NOMO-1 treated with dmso at 0.1 percent for 144 hours (cell line): ENCODE measurements around the gene IFT20.
A peak's percentile ranks its signal among the peaks of the same experiment; 100 is the strongest.

ENCODE experiments used
- DNase-seq: peaks from one replicate; lab custom pipeline; 2025; ENCODE audit not compliant: unreplicated experiment; lab: John Stamatoyannopoulos, UW

The IFT20 gene

DNA sequence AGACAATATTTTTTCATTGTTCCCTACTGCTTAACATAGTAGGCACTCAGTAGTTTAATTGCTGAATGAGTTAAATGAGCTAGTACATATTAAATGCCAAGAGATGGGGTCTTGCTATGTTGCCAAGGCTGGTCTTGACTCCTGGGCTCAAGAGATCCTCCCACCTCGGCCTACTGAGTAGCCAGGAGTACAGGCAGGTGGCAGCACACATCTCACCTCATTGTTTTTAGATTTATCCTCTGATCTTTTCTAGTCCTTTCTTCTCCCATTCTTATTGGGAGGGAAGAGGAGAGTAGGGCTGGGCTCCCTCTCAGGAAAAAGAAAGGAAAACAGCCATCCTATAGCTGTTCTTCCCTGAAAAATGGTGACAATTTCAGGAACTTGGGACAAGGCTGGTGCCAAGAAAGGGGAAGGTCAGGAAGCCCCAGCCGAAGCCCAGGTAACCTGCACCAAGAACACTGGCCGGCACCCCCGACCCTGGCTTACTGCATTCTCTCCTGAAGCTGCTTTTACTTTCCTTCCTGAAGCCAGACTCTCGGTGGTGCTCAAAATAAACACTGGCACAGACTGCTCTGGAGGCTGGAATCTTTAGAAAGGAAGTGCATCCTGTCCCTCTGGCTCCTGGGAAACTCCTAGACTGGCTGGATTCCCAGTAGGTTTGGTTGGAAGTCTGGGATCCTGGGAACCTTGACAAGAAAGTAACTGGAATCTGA, 2.9 kb upstream of the IFT20 start:
- DNase-seq = no peak

DNA sequence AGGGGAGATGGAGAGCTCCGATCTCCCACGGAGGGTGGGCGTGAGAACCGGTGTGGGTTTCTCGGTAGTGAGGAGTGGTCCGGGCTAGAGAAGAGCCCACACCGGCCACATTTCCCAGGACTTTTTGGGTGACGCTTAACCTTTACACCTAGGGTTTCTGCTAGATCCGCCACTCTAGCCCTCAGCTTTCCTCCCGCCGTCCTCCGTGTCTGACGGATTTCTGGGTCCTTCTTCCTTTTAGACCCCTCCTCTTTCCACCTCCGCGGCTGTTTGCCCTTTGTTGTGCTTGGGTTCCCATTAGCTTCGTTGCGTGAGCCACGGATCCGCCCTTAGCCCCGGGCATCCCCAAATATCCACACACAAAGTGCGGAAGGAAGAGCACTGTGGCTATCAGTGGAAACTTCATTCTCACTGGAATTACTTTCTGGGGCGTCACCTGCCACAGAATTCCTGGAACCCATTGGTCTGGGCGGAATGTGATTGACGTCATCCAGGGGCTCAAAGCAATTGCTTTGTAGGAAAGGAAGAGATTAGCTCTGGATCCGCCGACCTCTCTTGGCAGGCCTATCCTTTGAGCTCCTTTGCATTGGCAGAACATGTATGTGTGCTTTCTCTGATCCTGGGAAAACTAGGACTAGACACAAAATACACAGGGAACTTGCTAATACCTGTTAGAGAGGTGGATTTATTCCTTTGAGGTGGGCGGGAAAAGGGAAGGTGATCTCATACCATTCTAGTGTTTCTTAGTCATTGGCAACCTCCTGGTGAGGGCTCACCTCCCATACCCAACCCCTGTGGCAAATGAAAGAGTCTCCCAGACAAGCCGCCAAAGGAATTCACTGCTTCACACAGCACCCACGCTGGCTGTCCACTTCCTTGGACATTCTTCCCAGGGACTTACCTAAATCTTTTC, 943 bp upstream of the IFT20 start:
- no peak for DNase-seq

DNA sequence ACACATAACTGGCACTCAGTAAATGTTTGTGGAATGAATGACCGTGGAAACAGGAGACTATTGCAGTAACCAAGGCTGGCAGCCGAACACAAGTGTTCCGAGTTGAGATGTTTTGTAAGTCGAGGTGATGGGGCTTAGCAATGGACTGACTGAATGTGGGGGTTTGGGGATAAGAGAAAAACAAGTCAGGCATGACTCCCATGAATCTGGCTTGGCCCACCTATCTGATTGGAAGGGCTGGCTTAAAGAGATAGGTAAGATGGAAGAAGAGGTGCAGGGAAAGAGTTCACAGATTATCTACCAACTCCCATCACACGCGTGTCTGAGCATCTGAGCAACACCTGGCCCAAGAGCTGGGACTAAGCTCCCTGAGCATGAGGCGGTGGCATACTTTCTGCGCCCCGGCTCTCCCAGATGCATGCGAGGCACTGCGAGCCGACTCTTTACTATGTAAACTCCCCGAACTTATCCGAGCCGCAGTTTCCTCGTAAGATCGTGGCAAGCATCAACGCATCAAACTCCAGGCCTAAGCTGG, 539 bp downstream of the IFT20 start:
- DNase-seq = no peak

DNA sequence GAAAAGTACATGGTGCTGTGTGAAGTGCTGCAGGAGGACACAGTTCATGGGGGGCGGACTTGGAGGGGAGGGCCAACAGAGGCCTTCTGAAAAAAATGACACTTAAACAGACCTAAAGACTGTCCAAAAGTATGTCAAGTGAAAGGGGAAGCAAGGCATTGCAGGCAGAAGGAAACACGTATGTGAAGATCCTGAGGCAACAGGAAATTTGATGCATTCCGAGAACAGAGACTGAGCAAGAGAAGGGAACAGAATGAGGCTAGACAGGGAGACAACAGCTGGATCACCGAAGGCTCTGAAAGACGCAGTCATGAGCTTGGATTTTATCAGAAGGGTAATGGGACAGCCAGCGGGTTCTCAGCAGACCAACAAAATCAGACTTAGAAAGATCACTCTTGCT, 1.1 kb downstream of the IFT20 start:
- peak; percentile 10 for DNase-seq

DNA sequence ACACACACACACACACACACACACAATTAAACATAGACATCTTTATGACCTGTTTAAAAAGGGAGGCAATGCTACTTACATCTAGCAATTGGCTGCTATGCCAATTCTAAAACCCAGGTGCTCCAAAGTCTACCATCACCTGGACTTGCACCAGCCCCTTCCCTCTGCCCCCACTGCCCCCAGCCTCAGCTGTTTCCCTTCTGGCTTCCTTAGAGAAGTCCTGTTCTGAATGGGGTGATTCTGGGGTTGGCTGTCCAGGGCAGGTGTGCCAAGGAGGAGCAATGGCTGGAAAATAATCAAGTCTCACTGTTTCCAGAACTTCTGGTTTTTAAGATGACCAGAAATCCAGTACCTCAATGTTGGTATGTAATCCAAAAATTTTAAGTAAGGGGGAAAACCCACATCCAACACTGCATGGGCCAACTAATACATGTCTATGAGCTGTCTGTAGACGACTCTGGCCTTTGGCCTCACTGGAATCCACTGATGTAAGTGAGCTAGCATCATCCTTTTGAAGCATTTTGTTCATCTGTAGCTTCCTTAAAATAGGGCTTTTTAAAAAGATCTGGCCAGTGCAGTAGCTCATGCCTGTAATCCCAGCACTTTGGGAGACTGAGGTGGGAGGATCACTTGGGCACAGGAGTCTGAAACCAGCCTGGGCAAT, 2.1 kb downstream of the IFT20 start:
- no peak for DNase-seq

DNA sequence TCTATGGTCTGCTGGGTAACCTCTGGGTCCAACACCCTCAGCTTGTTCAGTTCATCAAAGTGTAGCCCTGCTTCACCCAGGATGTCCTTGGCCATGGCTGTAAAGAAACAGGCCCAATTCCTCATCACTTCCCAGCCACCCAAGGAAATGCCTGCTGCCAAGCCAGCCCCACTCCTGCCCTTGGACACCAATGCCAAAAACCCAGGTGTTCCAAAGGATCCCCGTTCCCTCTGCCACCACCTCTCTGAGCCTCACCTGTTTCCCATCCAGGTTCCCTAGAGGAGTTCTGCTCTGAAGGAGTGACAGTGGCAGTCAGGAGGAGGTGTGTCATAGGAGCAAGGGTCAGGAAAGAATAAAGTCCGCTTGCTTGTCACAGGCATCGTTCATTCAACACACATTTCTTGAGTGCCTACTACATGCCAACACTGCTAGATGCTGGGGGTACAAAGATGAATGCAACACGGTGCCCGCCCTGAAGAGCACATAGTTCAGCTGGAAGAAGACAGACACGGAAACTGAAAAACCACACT, 3.3 kb downstream of the IFT20 start:
- no peak for DNase-seq

DNA sequence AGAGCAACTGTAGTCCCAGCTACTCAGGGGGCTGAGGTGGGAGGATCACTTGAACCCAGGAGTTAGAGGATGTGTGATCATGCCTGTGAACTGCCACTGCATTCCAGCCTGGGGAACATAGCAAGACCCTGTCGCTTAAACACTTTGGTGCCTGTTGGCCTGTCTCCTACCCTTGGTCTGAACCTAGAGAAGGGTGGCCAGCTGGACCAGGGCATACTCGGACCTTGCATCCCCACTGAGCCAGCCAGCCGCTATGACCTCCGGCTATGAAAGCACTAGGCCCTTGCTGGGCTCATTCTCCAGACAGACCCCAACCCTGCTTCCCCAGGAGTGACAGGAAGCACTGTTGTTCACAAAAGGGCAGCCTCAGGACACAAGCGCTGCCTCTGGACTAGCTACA, 4.6 kb downstream of the IFT20 start:
- no peak for DNase-seq

DNA sequence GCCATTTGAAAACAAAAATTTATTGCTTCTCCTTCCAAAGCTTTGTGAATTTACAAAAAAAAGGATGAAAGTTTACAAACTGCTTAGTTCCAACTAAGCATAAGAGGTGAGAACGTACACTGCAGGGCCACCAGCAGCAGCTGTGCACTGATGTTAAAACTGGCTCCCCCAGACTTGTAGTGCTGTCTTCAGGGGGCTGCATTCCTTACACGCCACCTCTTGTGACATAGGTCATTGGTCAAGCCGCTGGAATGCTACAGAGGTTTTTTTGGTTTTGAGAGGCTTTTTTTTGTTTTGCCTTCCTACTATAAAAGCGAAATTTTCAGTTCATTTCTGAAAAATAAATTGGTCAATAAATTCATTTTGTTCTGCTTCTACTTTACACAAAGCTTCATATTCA, 6.9 kb downstream of the IFT20 start:
- DNase-seq = no peak

DNA sequence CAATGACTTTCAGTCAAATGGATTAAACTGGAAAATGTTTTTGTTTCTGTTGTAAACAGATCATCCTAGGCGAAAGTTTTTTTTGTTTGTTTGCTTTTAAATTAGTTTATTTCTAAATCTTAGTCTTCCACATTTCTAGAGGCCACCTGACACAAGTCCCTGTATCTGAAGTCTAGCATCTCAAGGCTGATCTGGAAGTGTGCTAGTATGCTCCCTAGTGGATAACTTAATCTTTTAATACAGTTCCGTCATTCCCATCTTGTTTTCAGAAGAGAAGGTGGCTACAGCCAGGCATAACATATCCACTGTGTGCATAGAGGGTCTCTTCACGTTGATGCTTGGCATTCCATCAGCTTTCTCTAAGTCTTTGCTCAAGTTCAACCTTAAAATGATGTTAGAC, 7.6 kb downstream of the IFT20 start:
- DNase-seq = no peak

DNA sequence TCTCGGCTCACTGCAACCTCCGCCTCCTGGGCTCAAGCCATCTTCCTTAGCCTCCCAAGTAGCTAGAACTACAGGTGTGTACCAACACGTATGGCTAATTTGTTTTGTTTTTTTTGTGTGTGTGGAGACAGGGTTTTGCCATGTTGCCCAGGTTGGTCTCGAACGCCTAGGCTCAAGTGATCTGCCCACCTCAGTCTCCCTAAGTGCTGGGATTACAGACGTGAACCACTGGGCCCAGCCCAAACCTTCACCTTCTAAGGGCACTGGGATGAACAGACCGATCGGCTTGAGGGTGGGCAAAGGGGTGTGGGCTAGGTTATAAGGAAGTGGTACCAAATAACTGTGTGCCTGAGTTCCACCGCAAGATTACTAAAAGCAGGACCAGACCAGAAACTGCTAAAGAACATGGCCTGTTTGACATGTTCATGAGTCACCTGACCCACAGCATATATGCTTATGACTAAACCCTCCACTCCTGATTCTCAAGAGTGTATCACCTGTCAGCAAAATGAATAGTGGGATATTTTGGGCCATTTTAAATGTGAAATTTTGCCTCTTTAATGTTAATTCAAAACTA, 8.2 kb downstream of the IFT20 start:
- DNase-seq = no peak

DNA sequence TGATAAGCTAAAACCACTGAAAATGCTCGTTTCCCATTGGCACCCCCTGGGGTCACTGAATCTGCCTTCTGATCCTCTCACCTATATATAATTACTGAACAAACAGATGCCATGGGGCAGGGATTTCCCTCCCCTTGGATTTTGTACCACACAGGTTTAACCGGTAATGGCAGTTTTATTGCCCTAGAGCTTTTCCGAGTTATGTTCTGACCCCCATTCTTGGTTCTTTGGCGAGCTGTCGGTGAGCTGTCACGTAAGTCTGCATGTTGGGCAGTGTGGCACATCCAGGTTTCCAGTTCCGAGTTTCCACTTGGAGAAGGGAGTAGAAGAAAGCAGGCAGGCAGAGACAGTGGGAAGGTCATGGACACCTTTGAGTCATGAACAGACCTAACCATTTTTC, 9.2 kb downstream of the IFT20 start:
- DNase-seq = no peak

DNA sequence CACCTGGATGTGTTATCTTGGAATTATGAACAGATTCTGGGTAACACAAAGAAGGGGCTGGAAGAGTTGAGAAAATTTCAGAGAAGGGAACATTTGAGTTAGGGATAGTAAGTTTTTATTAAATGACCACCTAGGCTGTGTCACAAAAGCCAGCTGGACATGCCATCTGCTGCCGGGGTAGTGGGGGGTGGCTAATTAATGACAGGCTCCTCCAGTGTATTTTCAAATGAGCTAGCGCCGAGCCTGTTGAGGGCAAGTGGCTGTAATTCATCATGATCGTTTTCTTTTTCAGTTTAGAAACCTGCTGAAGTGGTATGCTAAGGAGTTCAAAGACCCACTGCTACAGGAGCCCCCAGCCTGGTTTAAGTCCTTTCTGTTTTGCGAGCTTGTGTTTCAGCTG, 10.1 kb downstream of the IFT20 start:
- DNase-seq = no peak

DNA sequence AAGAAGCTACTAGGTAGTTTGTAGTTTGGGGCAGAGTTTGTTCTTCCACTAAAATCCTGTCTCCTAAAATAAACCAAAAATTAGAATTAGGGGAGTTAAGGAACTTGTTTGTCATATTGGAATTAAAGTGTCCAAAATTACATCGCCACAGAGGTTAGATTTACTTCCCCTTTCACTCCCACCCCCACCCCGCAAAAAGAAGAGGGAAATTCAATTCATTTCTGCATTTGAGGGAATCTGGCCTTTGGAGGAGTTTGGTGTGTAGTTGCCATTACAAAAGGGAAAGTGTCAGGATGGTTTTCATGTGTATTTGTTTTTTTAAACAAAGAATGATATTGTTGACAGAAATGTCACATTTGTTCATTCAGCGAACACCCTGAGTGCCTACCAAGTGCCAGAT, 10.5 kb downstream of the IFT20 start:
- no peak for DNase-seq

DNA sequence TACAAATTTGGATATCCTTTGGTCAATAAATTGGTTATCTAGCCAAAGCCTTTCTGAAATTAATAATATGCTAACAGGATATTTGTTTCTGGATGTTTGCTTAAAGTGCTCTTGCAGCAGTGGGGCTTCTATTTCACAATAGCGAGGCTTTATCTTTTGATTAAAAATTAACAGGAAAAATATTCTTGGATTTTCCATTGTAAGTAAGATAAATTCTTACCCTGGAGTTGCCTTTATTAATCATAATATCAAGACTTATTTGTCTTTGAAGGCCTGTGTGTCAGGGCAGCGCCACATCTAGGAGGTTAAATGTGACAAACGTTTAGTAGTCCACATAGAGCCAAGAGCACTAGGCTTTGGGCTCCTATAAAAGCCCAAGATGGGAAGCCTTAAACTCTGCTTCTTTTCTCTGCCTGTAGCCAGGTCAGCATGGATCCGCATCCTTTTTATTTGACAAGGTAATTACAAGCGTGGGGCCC, 11.0 kb downstream of the IFT20 start:
- DNase-seq = no peak

DNA sequence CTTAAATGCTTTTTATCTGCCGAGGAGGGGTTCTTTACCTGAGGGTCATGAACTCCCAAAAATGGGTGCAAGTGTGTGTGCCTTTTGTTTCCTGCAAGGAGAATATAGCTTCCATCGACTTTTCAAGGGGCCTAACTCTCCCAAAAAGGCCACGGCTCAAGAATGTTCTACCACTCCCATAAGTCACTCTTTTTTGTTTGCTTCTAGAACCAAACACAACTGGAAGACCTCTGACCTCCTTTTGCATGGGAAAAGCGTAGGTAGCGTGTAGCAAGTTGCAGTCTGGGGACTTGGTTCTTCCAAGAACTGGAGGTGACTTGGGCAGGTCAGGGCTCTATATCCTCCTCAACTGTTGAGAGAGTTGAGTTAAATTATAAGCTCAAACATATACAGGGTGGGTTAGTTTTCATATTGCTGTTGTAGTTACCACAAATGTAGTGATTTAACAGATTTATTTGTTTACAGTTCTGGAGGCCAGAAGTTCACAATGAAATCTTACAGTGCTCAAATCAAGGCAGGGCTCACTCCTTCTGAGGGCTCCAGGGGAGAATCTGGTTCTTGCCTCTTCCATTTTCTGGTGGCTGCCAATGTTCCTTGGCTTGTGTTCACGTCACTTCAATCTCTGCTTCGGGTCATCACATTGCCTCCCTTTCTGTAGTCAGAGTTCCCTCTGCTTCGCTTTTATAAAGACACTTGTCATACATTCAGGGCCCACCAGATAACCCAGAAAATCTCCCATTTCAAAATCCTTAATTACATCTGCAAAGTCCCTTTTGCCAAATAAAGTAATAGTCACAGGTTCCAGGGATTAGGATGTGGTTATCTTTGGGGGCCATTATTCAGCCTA, 14.8 kb downstream of the IFT20 start:
- DNase-seq = no peak

DNA sequence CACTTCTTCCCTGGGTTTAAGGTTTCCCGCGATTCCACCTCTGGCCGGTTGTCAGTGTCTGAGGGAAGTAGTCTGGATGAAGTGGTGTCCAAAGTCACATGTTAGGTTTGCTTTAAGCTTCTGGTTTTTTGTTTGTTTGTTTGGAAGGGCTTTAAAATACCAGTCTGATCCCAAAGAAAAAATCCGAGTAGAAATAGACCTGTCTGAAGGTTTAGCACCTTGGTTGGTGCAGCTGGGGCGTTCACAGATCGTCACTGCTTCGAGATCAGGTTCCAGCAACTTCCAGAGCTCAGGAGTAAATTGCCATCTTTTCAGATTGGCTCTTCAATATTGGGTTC, 15.7 kb downstream of the IFT20 start:
- no peak for DNase-seq

DNA sequence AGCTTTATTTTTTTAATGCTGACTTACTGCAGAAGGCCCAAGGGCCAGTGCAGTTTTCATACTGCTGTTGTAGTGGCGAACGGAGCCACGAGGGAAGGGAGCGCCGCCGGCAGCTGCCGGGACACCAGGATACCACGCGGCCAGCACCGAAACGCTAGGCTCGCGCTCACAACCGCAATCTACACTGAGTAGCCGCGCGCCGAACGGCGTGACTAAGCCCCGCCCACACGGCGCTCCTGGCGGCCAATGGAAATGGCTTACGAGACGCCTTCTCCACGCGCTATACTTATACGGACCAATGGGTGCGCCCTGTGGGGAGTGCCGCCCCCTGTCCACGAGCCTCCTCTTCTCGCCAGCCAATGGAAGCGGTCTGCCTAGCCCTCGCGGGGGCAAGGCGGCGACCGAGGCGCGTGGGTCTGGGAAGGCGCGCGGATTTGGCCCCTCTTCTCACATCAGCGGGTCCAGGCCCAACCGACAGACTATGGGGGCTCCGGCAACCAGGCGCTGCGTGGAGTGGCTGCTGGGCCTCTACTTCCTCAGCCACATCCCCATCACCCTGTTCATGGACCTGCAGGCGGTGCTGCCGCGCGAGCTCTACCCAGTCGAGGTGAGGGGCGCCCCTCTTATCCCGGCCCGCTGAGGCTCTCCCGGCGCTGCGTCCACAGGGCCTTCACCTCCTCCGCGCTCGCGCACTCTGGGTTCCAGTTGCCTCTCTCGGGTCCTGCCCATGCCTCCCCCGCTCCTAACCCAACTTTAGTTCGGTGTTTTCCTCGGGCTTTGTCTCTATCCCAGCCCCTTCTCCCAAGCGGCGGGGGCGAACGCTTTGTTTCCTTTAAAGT, 16.3 kb downstream of the IFT20 start, which contains the start of gene TMEM97:
TMEM97 (plus strand) TSS at position 442 of the 839 bp plus-strand sequence; CDS start at position 482, 40 bp downstream.
- peak; percentile 97 for DNase-seq

DNA sequence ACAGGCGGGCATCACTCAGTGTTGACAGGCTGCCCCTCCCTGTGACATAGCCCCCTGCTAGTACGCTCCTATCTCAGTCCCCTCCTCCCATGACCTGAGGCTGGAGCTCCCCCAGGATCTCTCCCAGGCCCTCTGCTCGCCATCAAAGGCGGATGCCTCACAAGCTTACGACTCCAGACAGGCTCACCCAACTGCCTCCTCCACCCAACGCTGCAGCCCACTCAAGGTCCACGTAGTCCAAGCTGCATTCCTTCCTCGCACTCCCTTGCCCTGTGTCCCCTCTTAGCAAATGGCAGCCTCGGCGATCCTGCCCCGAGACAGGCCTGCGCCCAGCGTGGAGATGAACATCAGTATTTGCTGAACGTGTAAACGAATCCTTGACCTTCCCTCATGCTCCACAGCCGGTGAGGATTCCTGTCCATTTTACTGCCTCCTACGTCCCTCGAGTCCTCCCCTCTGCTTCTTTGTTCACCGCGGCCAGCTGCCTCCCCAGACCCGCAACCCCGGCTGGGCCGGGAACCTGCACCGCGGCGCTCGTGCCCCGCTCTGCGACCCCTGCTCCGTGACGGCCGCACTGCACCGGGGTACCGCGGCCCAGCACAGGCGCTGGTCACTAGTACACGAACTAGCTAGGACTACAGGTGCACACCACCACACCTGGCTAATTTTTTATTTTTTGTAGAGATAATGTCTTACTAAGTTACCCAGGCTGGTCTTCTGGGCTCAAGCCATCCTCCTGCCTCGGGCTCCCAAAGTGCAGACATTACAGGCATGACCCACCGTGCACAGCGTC, 17.1 kb downstream of the IFT20 start:
- no peak for DNase-seq
